Right ventricle myocardium superior (tissue), 1 donor: ENCODE data around the gene RAD21L1. TPM values are rescaled to one million over a fixed set of nuclear protein-coding genes. Genes with fewer than 3 reads are reported as not detected.
"Not testable (repeated sequence)": the region's sequence is repeated elsewhere in the genome, so short reads cannot be mapped to it uniquely, and the experiment has no call there.

ENCODE experiments used
- ATAC-seq: fragments of 200-7000 bp; cut with Tn5 transposase; one replicate; pipeline ENCODE4 v1.9.1; 2020; ENCODE audit warnings: mild to moderate bottlenecking; ENCODE audit not compliant: poor library complexity
- DNase-seq: peaks from one replicate; pipeline ENCODE4 v3.0.0-alpha.2; 2020
- intact Hi-C: fragments of 100-400 bp; cut with DNase I; formaldehyde crosslinking; loops from one replicate; pipeline ENCODE4 v1.11.2; 2022
- total RNA-seq: library from RNA; stranded (reverse); fragmentation: NEBNext Ultra II Directional; extraction: Animal tissue kit (Norgen Biotek cat#: 25700); gene quantifications from one replicate; pipeline ENCODE4 v1.2.1, GENCODE V29; 2021
- donor health status: DM: no; HTN: yes; CAD: no; lungs with severe emphysema.

RAD21L1 gene
- total RNA-seq, 1 donor from 2014 or later, result not detected

- ATAC-seq, result no peak
Measured at GRCh38 chr20:1215386-1216170, 10.3 kb upstream of the RAD21L1 start.

GRCh38 chr20:1216527-1217427 is 9.1 kb upstream of the RAD21L1 start:
- ATAC-seq, DNase-seq: not testable (repeated sequence)
- intact Hi-C loops, result loop anchor here (10.0 kb wide), 1 partner anchor 262 kb away; no protein-coding TSS in a partner anchor

More at GRCh38 chr20:1215386-1216170, 10.3 kb upstream of the RAD21L1 start:
- DNase-seq, result no peak
- intact Hi-C loops, result loop anchor here (10.0 kb wide), 1 partner anchor 261 kb away; no protein-coding TSS in a partner anchor

GRCh38 chr20:1222750-1223149 is 3.1 kb upstream of the RAD21L1 start:
- intact Hi-C loops, DNase-seq, ATAC-seq: not testable (repeated sequence)

- DNase-seq (no peak), ATAC-seq (no peak)
- intact Hi-C loops, result no loop called here
Measured at GRCh38 chr20:1224205-1224890, 1.5 kb upstream of the RAD21L1 start.

GRCh38 chr20:1225263-1225782 is 521 bp upstream of the RAD21L1 start:
- ATAC-seq, result no peak
- intact Hi-C loops, result no loop called here
- no peak for DNase-seq

- intact Hi-C loops, result no loop called here
- DNase-seq (no peak), ATAC-seq (no peak)
Measured at GRCh38 chr20:1229541-1229940, 3.7 kb downstream of the RAD21L1 start.

- DNase-seq (no peak), ATAC-seq (no peak)
- intact Hi-C loops, result no loop called here
Measured at GRCh38 chr20:1232286-1233111, 6.7 kb downstream of the RAD21L1 start.

- DNase-seq (no peak), ATAC-seq (no peak)
- intact Hi-C loops, result no loop called here
Measured at GRCh38 chr20:1240549-1240948, 14.7 kb downstream of the RAD21L1 start.

- intact Hi-C loops, result no loop called here
- DNase-seq (no peak), ATAC-seq (no peak)
Measured at GRCh38 chr20:1241456-1241855, 15.6 kb downstream of the RAD21L1 start.

GRCh38 chr20:1242099-1242498 is 16.3 kb downstream of the RAD21L1 start:
- no peak for DNase-seq
- intact Hi-C loops, result no loop called here
- ATAC-seq, result no peak

- ATAC-seq (no peak), DNase-seq (no peak)
- intact Hi-C loops, result no loop called here
Measured at GRCh38 chr20:1242530-1242929, 16.7 kb downstream of the RAD21L1 start.

GRCh38 chr20:1245578-1245977 is 19.7 kb downstream of the RAD21L1 start:
- DNase-seq (no peak), ATAC-seq (no peak)
- intact Hi-C loops, result no loop called here

- ATAC-seq, result no peak
- intact Hi-C loops, result no loop called here
- no peak for DNase-seq
Measured at GRCh38 chr20:1247689-1248088, 21.8 kb downstream of the RAD21L1 start.

GRCh38 chr20:1250282-1250681 is 24.4 kb downstream of the RAD21L1 start:
- intact Hi-C loops, ATAC-seq, DNase-seq: not testable (repeated sequence)

- no peak for DNase-seq
- ATAC-seq, result no peak
- intact Hi-C loops, result no loop called here
Measured at GRCh38 chr20:1252416-1252815, 26.6 kb downstream of the RAD21L1 start.

- ATAC-seq (no peak), DNase-seq (no peak)
- intact Hi-C loops, result no loop called here
Measured at GRCh38 chr20:1254254-1254653, 28.4 kb downstream of the RAD21L1 start.

- no peak for ATAC-seq
- intact Hi-C loops, result no loop called here
Measured at GRCh38 chr20:1255675-1256074, 29.8 kb downstream of the RAD21L1 start.

GRCh38 chr20:1263853-1264252 is 38.0 kb downstream of the RAD21L1 start:
- DNase-seq, result no peak
- intact Hi-C loops, result no loop called here
- ATAC-seq, result no peak

More at GRCh38 chr20:1255675-1256074, 29.8 kb downstream of the RAD21L1 start:
- DNase-seq, result no peak
